Erythroblast (primary cell): Measurements from ENCODE around the gene POP4.

Source experiments
- GATA1 ChIP-seq: IDR thresholded peaks from 2 replicates; pipeline ENCODE4 v1.6.1; 2011; ENCODE audit warnings: low read depth, mild to moderate bottlenecking, control low read depth, low read length, moderate library complexity
- POLR2A ChIP-seq: IDR thresholded peaks from 2 replicates; pipeline ENCODE4 v1.6.1; 2011; ENCODE audit warnings: mild to moderate bottlenecking, low read length

- TF ChIP-seq POLR2A (no peak), GATA1 (no peak)
These were observed 44.8 kb downstream of the POP4 start for GRCh38 chr19:29650772-29651387.
